Ovary (tissue), 3 donors: ENCODE data around the gene ANTXRL.

Experiments used
- EP300 ChIP-seq: sonication (generic); formaldehyde crosslinking; IDR thresholded peaks from one replicate; pipeline ENCODE4 v1.6.1; 2017; ENCODE audit warnings: antibody characterized with exemption
- POLR2A ChIP-seq: fragments of 450-650 bp; IDR thresholded peaks from one replicate; pipeline ENCODE4 v1.6.1; 2017; ENCODE audit warnings: antibody characterized with exemption, mild to moderate bottlenecking, moderate library complexity
- TF ChIP-seq, protein P1 (sequence below), 3 donors: fragments of 450-650 bp in 2 of 3; fragments of 200-600 bp in 1 of 3; IDR thresholded peaks; one replicate each; pipeline versions ENCODE4 v1.5.1 to v1.8.0; 2016 to 2022; ENCODE audit warnings: antibody characterized with exemption in 3 of 3, mild to moderate bottlenecking in 1 of 3
- donor health status: DM: no; HTN: no; CAD: no.

DNA sequence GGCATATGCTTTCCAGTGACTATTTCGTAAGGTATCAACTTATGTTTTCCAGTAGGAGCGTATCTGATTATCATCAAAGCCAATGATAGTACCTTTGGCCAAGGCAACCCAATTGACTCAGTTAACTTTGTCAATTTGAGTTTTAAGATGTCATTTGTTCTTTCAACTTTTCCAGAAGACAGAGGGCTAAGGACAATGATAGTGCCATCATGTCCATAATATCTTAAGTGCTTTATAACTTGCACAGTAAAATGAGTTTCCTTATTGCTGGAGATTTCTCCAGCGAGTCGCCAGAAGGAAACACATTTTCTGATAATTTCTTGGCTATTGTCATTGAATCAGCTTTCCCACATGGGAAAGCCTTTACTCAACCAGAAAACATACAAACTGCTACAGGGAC, 35.0 kb downstream of the ANTXRL start:
- no peak for TF ChIP-seq EP300
- TF ChIP-seq, protein P1, sequence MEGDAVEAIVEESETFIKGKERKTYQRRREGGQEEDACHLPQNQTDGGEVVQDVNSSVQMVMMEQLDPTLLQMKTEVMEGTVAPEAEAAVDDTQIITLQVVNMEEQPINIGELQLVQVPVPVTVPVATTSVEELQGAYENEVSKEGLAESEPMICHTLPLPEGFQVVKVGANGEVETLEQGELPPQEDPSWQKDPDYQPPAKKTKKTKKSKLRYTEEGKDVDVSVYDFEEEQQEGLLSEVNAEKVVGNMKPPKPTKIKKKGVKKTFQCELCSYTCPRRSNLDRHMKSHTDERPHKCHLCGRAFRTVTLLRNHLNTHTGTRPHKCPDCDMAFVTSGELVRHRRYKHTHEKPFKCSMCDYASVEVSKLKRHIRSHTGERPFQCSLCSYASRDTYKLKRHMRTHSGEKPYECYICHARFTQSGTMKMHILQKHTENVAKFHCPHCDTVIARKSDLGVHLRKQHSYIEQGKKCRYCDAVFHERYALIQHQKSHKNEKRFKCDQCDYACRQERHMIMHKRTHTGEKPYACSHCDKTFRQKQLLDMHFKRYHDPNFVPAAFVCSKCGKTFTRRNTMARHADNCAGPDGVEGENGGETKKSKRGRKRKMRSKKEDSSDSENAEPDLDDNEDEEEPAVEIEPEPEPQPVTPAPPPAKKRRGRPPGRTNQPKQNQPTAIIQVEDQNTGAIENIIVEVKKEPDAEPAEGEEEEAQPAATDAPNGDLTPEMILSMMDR (IDR thresholded peaks at IDR 0.05) = no peak
- no peak for TF ChIP-seq POLR2A
